A549 (cell line): Measurements from ENCODE around the gene TFE3. TPM values are rescaled to one million over a fixed set of nuclear protein-coding genes. Genes with fewer than 3 reads are reported as not detected.

Experiments used
- ATAC-seq, 2 experiments: fragments of 200-7000 bp in 1 of 2; fragments of >200 bp in 1 of 2; cut with Nextera tagmentation in 1 of 2; cut with Tn5 transposase in 1 of 2; 3 replicates each; pipeline versions ENCODE4 v1.8.0 to v1.9.1; 2018 to 2020; ENCODE audit warnings: mild to moderate bottlenecking in 1 of 2, moderate library complexity in 1 of 2
- CTCF ChIA-PET: fragments of 300-600 bp; sonication (Branson Sonifier 250); formaldehyde crosslinking; extraction: SDS; loops from one replicate; lab custom pipeline; 2021; ENCODE audit warnings: antibody characterized with exemption, inconsistent platforms; lab: Yijun Ruan, JAX
- POLR2A ChIA-PET: fragments of 350-600 bp; formaldehyde crosslinking; extraction: SDS; loops from one replicate; lab custom pipeline; 2021; ENCODE audit warnings: antibody characterized with exemption, inconsistent platforms; lab: Yijun Ruan, JAX
- DNase-seq, 2 experiments: peaks; one replicate each; pipeline versions ENCODE4 v3.0.0 to v3.0.0-alpha.2; 2011 to 2016; ENCODE audit warnings: low read depth in 1 of 2, low spot score in 1 of 2
- FAIRE-seq: peaks from 2 replicates; lab custom pipeline; 2011; peaks lifted over from hg19 to GRCh38; lab: Jason Lieb, UNC
- H3K27ac ChIP-seq, 2 experiments: fragments of >200 bp; sonication (Bioruptor Twin); formaldehyde crosslinking; 3 replicates each; pipeline ENCODE4 v1.5.1; 2016 to 2017
- H3K4me1 ChIP-seq: fragments of >200 bp; sonication (Bioruptor Twin); formaldehyde crosslinking; 3 replicates; pipeline ENCODE4 v1.6.1; 2016
- H3K4me2 ChIP-seq: fragments of >200 bp; sonication (Bioruptor Twin); formaldehyde crosslinking; 3 replicates; pipeline ENCODE4 v1.6.1; 2016
- H3K4me3 ChIP-seq: fragments of >200 bp; sonication (Bioruptor Twin); formaldehyde crosslinking; 3 replicates; pipeline ENCODE4 v1.5.1; 2016
- H3K9me3 ChIP-seq: fragments of >200 bp; sonication (Bioruptor Twin); formaldehyde crosslinking; 3 replicates; pipeline ENCODE4 v1.6.1; 2016
- ATOH8 ChIP-seq: fragments of 250-450 bp; sonication (Bioruptor Pico); IDR thresholded peaks from 2 replicates; pipeline ENCODE4 v1.5.0; 2020; ENCODE audit warnings: low read depth, mild to moderate bottlenecking, moderate library complexity
- CBX2 ChIP-seq: fragments of 200-600 bp; sonication (generic); IDR thresholded peaks from 2 replicates; pipeline ENCODE4 v1.6.1; 2016; ENCODE audit warnings: low read depth, mild to moderate bottlenecking, borderline replicate concordance
- CBX8 ChIP-seq: fragments of 200-600 bp; sonication (generic); IDR thresholded peaks from 2 replicates; pipeline ENCODE4 v1.6.1; 2016
- CHD2 ChIP-seq: fragments of 150-350 bp; IDR thresholded peaks from 2 replicates; pipeline ENCODE4 v1.6.1; 2014; ENCODE audit warnings: low read length; ENCODE audit not compliant: partially characterized antibody
- E2F6 ChIP-seq: IDR thresholded peaks from 2 replicates; pipeline ENCODE4 v1.6.1; 2012; ENCODE audit warnings: low read depth, borderline replicate concordance
- EHMT2 ChIP-seq: fragments of 200-600 bp; sonication (generic); IDR thresholded peaks from 2 replicates; pipeline ENCODE4 v1.6.1; 2016; ENCODE audit warnings: antibody characterized with exemption, low read depth, mild to moderate bottlenecking, moderate library complexity
- ELK1 ChIP-seq: fragments of 150-350 bp; IDR thresholded peaks from 2 replicates; pipeline ENCODE4 v1.6.1; 2014; ENCODE audit warnings: low read depth, mild to moderate bottlenecking, low read length
- FOSL2 ChIP-seq, 2 experiments: fragments of 450-650 bp in 1 of 2; fragments of >200 bp in 1 of 2; sonication (Bioruptor Twin) in 1 of 2; formaldehyde crosslinking; IDR thresholded peaks; 2 replicates each; pipeline versions ENCODE4 v1.5.0 to v1.6.1; 2016 to 2020; ENCODE audit warnings: mild to moderate bottlenecking in 1 of 2, moderate library complexity in 1 of 2
- FOXS1 ChIP-seq: fragments of 250-450 bp; sonication (Bioruptor Pico); IDR thresholded peaks from 2 replicates; pipeline ENCODE4 v1.5.0; 2020; ENCODE audit warnings: mild to moderate bottlenecking, moderate library complexity
- HMGXB4 ChIP-seq: fragments of 250-450 bp; sonication (Bioruptor Pico); IDR thresholded peaks from 2 replicates; pipeline ENCODE4 v1.5.0; 2021; ENCODE audit warnings: mild to moderate bottlenecking, moderate library complexity, borderline replicate concordance
- HOXB5 ChIP-seq: fragments of 250-450 bp; sonication (Bioruptor Pico); IDR thresholded peaks from 2 replicates; pipeline ENCODE4 v1.5.0; 2020; ENCODE audit warnings: mild to moderate bottlenecking, moderate library complexity
- NR3C1 ChIP-seq: fragments of >200 bp; sonication (Bioruptor Twin); formaldehyde crosslinking; IDR thresholded peaks from 3 replicates; pipeline ENCODE4 v1.6.1; 2017
- POLR2AphosphoS2 ChIP-seq: conservative IDR thresholded peaks from 2 replicates; pipeline ENCODE4 v1.6.1; 2012; ENCODE audit warnings: low read length, improper control_type of control experiment, inconsistent platforms
- RNF2 ChIP-seq: fragments of 200-600 bp; sonication (generic); IDR thresholded peaks from 2 replicates; pipeline ENCODE4 v1.6.1; 2016; ENCODE audit warnings: low read depth, mild to moderate bottlenecking, antibody characterized with exemption, moderate library complexity, borderline replicate concordance
- USF2 ChIP-seq: fragments of 450-650 bp; IDR thresholded peaks from 2 replicates; pipeline ENCODE4 v1.6.1; 2014; ENCODE audit warnings: antibody characterized with exemption
- ZFP36 ChIP-seq: fragments of 450-650 bp; IDR thresholded peaks from 2 replicates; pipeline ENCODE4 v1.6.1; 2014; ENCODE audit warnings: borderline replicate concordance; ENCODE audit not compliant: partially characterized antibody
- WGBS: methylation state at CpG from one replicate; pipeline ENCODE4 v1.1.6; 2017; ENCODE audit errors: missing lambda C conversion rate; 5-methylcytosine and 5-hydroxymethylcytosine counted together
- polyA plus RNA-seq, 4 experiments: library from polyadenylated mRNA; depleted of rRNA in 3 of 4; stranded (reverse); fragments of >200 nt; fragmentation: RNase III in 1 of 4; extraction: RNeasy Plus Mini Kit Qiagen cat#74134 plus additional on column Dnase treatment in 1 of 4; gene quantifications; 2 replicates in 3 of 4; 3 replicates in 1 of 4; pipeline ENCODE4 v1.2.3, GENCODE V29; 2011 to 2017

The TFE3 gene
- polyA plus RNA-seq, 2 of the 4 experiments (the other 2 are of a cell fraction): 16.1 to 56.3 TPM

GRCh38 chrX:49089553-49089952 is 46.4 kb upstream of the TFE3 start (continued):
- no peak for TF ChIP-seq HMGXB4 (CRISPR knock-in tag)
- no peak for TF ChIP-seq NR3C1
- TF ChIP-seq EHMT2: no peak
- no peak for TF ChIP-seq FOXS1 (CRISPR knock-in tag)

GRCh38 chrX:49082271-49082871 is 39.2 kb upstream of the TFE3 start:
- CTCF ChIA-PET: no interaction called here
- POLR2A ChIA-PET: no interaction called here

More at GRCh38 chrX:49082271-49082871, 39.2 kb upstream of the TFE3 start:
- 91% methylated on average over 4 of the region's 4 CpGs for WGBS
- Histone ChIP-seq H3K9me3 (no peaks in the 10 kb centered on the region), H3K4me3 (no peak overlapping the region), H3K27ac (no peak overlapping the region), H3K4me2 (no peak overlapping the region), H3K4me1 (0 out of 3 replicates have a peak, but pooled peaks cover 2% of the 10 kb centered on the region)
- DNase-seq (no peak), FAIRE-seq (peak; percentile 74), ATAC-seq (no peak)
- no peak for TF ChIP-seq CBX8
- TF ChIP-seq CHD2: no peak
- TF ChIP-seq RNF2: no peak
- TF ChIP-seq ATOH8: no peak
- no peak for TF ChIP-seq POLR2AphosphoS2
- no peak for TF ChIP-seq CBX2
- no peak for TF ChIP-seq FOSL2 (IDR thresholded peaks at IDR 0.05)
- TF ChIP-seq FOSL2 (CRISPR knock-in tag; IDR thresholded peaks at IDR 0.05): no peak
- TF ChIP-seq USF2: no peak
- no peak for TF ChIP-seq ELK1
- TF ChIP-seq E2F6: no peak
- no peak for TF ChIP-seq HOXB5 (CRISPR knock-in tag)
- no peak for TF ChIP-seq ZFP36
